ACHN (cell line): ENCODE results near the gene FAM171A1.
"Not testable (repeated sequence)": the region's sequence is repeated elsewhere in the genome, so short reads cannot be mapped to it uniquely, and the experiment has no call there.

Source experiments
- DNase-seq: peaks from one replicate; pipeline ENCODE4 v3.0.0-alpha.2; 2015
- in situ Hi-C: cut with HindIII; loops from 2 replicates; pipeline ENCODE4 v1.10.0; 2017; ENCODE audit warnings: low sequenced_read_pairs, low pct_ligation_motif_present, low pct_unique_long_range_greater_than_20kb

The FAM171A1 gene

GRCh38 chr10:15202639-15203038 is 168.4 kb downstream of the FAM171A1 start:
- in situ Hi-C loops, result no loop called here
- DNase-seq, result no peak

- in situ Hi-C loops, result not testable (repeated sequence)
Measured at GRCh38 chr10:15202301-15202621, 168.8 kb downstream of the FAM171A1 start.

GRCh38 chr10:15201589-15202300 is 169.3 kb downstream of the FAM171A1 start:
- DNase-seq, result peak; percentile 84
- in situ Hi-C loops, result no loop called here

More at GRCh38 chr10:15202301-15202621, 168.8 kb downstream of the FAM171A1 start:
- DNase-seq, result not testable (repeated sequence)

- DNase-seq, result peak; percentile 96
- in situ Hi-C loops, result no loop called here
Measured at GRCh38 chr10:15200626-15201025, 170.5 kb downstream of the FAM171A1 start.

GRCh38 chr10:15197911-15198310 is 173.2 kb downstream of the FAM171A1 start:
- no peak for DNase-seq
- in situ Hi-C loops, result no loop called here

- in situ Hi-C loops, result no loop called here
- no peak for DNase-seq
Measured at GRCh38 chr10:15197276-15197675, 173.8 kb downstream of the FAM171A1 start.

GRCh38 chr10:15196021-15196834 is 174.9 kb downstream of the FAM171A1 start:
- DNase-seq, result no peak
- in situ Hi-C loops, result no loop called here

- no peak for DNase-seq
- in situ Hi-C loops, result no loop called here
Measured at GRCh38 chr10:15189133-15189885, 181.8 kb downstream of the FAM171A1 start.

GRCh38 chr10:15188603-15189002 is 182.5 kb downstream of the FAM171A1 start:
- DNase-seq, result no peak
- in situ Hi-C loops, result no loop called here

- no peak for DNase-seq
- in situ Hi-C loops, result no loop called here
Measured at GRCh38 chr10:15183689-15184481, 187.2 kb downstream of the FAM171A1 start.

- in situ Hi-C loops, result no loop called here
- DNase-seq, result no peak
Measured at GRCh38 chr10:15182540-15183207, 188.4 kb downstream of the FAM171A1 start.

GRCh38 chr10:15181576-15182156 is 189.4 kb downstream of the FAM171A1 start:
- no peak for DNase-seq
- in situ Hi-C loops, result no loop called here

- no peak for DNase-seq
- in situ Hi-C loops, result no loop called here
Measured at GRCh38 chr10:15180736-15181135, 190.4 kb downstream of the FAM171A1 start.

- no peak for DNase-seq
- in situ Hi-C loops, result no loop called here
Measured at GRCh38 chr10:15176269-15176668, 194.8 kb downstream of the FAM171A1 start.

- in situ Hi-C loops, result no loop called here
- DNase-seq, result no peak
Measured at GRCh38 chr10:15175587-15175986, 195.5 kb downstream of the FAM171A1 start.

GRCh38 chr10:15172306-15172840 is 198.7 kb downstream of the FAM171A1 start:
- DNase-seq, result no peak
- in situ Hi-C loops, result no loop called here

GRCh38 chr10:15169555-15170401 is 201.3 kb downstream of the FAM171A1 start:
- DNase-seq, result no peak
- in situ Hi-C loops, result no loop called here
